ENCODE results near the gene ABTB2.
A peak's percentile ranks its signal among the peaks of the same experiment; 100 is the strongest.

Gene ABTB2

GRCh38 chr11:34114014-34114413 lies 243.8 kb downstream of the ABTB2 start:
- Histone ChIP-seq H3K4me3 (replicated peaks; ENCODE audit: insufficient read depth, low read length) (no peak overlapping the region), H3K27me3 (ENCODE audit: insufficient read depth, poor library complexity, severe bottlenecking) (no peaks in the 10 kb centered on the region), H3K27ac (replicated peaks) (no peak overlapping the region)
- DNase-seq (ENCODE audit: low read depth in 1 of 2, low spot score in 1 of 2), result no peak
- TF ChIP-seq REST (IDR thresholded peaks at IDR 0.05; ENCODE audit: insufficient replicate concordance, low read depth) (no peak), GABPA (IDR thresholded peaks at IDR 0.05; ENCODE audit: low read depth) (no peak), POLR2AphosphoS5 (IDR thresholded peaks at IDR 0.05; ENCODE audit: low read depth) (no peak), CTCF (IDR thresholded peaks at IDR 0.05; ENCODE audit: insufficient read depth, low read length) (no peak), SPI1 (IDR thresholded peaks at IDR 0.05; ENCODE audit: borderline replicate concordance, low read depth) (no peak)

- TF ChIP-seq POLR2AphosphoS5 (IDR thresholded peaks at IDR 0.05; ENCODE audit: low read depth), result no peak
- no peak for TF ChIP-seq REST (IDR thresholded peaks at IDR 0.05; ENCODE audit: insufficient replicate concordance, low read depth)
- no peak for TF ChIP-seq CTCF (IDR thresholded peaks at IDR 0.05; ENCODE audit: insufficient read depth, low read length)
- no peak for TF ChIP-seq GABPA (IDR thresholded peaks at IDR 0.05; ENCODE audit: low read depth)
- TF ChIP-seq SPI1 (IDR thresholded peaks at IDR 0.05; ENCODE audit: borderline replicate concordance, low read depth), result no peak
- DNase-seq (ENCODE audit: low read depth in 1 of 2, low spot score in 1 of 2), result no peak
- Histone ChIP-seq H3K4me3 (replicated peaks; ENCODE audit: insufficient read depth, low read length) (no peak overlapping the region), H3K27ac (replicated peaks) (no peak overlapping the region), H3K27me3 (ENCODE audit: insufficient read depth, poor library complexity, severe bottlenecking) (no peaks in the 10 kb centered on the region)
These were observed 246.0 kb downstream of the ABTB2 start for GRCh38 chr11:34111722-34112270.

GRCh38 chr11:34105957-34106504 lies 251.8 kb downstream of the ABTB2 start:
- DNase-seq (ENCODE audit: low read depth in 1 of 2, low spot score in 1 of 2), result no peak

More at GRCh38 chr11:34105957-34106504, 251.8 kb downstream of the ABTB2 start:
- peak overlapping the region; percentile 82 for H3K27ac ChIP-seq (replicated peaks)
- TF ChIP-seq POLR2AphosphoS5 (IDR thresholded peaks at IDR 0.05; ENCODE audit: low read depth) (no peak), SPI1 (IDR thresholded peaks at IDR 0.05; ENCODE audit: borderline replicate concordance, low read depth) (no peak), CTCF (IDR thresholded peaks at IDR 0.05; ENCODE audit: insufficient read depth, low read length) (no peak), REST (IDR thresholded peaks at IDR 0.05; ENCODE audit: insufficient replicate concordance, low read depth) (no peak), GABPA (IDR thresholded peaks at IDR 0.05; ENCODE audit: low read depth) (no peak)
- no peaks in the 10 kb centered on the region for H3K27me3 ChIP-seq (ENCODE audit: insufficient read depth, poor library complexity, severe bottlenecking)
- peak overlapping the region; percentile 99 for H3K4me3 ChIP-seq (replicated peaks; ENCODE audit: insufficient read depth, low read length)
